Stimulated activated naive B cell treated with anti-CD40 and anti-IgM and Interleukin-4, amounts not matched to agents 10 μg/mL and 1 μg/mL and 100 μg/mL, for 72 hours (primary cell): ENCODE data around the gene CAVIN4.

Source experiments
- ATAC-seq, 2 donors: fragments of 150-1000 bp; cut with Tn5 transposase; replicated peaks; 2 replicates each; pipeline ENCODE4 v1.10.0; 2021; ENCODE audit warnings: moderate library complexity in 1 of 2
- DNase-seq: peaks from one replicate; pipeline ENCODE4 v3.0.0; 2021
- H3K27ac Mint-ChIP-seq: one replicate; pipeline ENCODE4 v1.8.0; 2022; ENCODE audit warnings: mild to moderate bottlenecking, mixed read lengths
- H3K27me3 Mint-ChIP-seq, 2 donors: one replicate each; pipeline ENCODE4 v1.8.0; 2022; ENCODE audit warnings: mixed read lengths in 2 of 2
- H3K36me3 Mint-ChIP-seq, 2 donors: one replicate each; pipeline ENCODE4 v1.8.0; 2022; ENCODE audit warnings: mixed read lengths in 2 of 2, mild to moderate bottlenecking in 1 of 2
- H3K4me1 Mint-ChIP-seq, 2 donors: one replicate each; pipeline ENCODE4 v1.8.0; 2022; ENCODE audit warnings: mixed read lengths in 2 of 2, mild to moderate bottlenecking in 1 of 2
- H3K4me3 Mint-ChIP-seq, 2 donors: one replicate each; pipeline ENCODE4 v1.8.0; 2022; ENCODE audit warnings: mild to moderate bottlenecking in 2 of 2, mixed read lengths in 2 of 2, moderate library complexity in 1 of 2
- H3K9me3 Mint-ChIP-seq, 2 donors: one replicate each; pipeline ENCODE4 v1.8.0; 2022; ENCODE audit warnings: mixed read lengths in 2 of 2, mild to moderate bottlenecking in 1 of 2

CAVIN4 gene

DNA sequence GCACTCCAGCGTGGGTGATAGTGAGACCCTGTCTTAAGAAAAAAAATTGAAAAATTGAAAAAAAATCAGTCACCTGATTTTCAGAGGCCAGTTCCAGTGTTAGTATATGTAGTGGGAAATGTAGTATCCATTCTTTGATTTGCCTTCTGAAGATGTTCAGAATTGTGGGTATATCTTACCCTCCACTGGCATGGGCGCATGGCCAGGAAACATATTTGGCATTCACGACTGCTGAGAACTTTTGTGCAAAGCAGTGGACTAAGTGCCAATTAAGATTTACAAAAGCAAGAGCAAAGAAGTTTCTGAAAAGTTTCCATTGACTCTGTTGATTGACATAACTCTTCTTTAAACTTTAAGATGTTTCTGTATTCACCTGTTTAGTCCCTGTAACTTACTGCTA, 2.4 kb downstream of the CAVIN4 start:
- no peak overlapping the region for H3K4me3 Mint-ChIP-seq
- no peaks in the 10 kb centered on the region for H3K9me3 Mint-ChIP-seq
- H3K27me3 Mint-ChIP-seq = no peaks in the 10 kb centered on the region
- ATAC-seq (no peak), DNase-seq (no peak)
- H3K4me1 Mint-ChIP-seq = no peaks in the 10 kb centered on the region
- H3K36me3 Mint-ChIP-seq = no peaks in the 10 kb centered on the region
- no peak overlapping the region for H3K27ac Mint-ChIP-seq

DNA sequence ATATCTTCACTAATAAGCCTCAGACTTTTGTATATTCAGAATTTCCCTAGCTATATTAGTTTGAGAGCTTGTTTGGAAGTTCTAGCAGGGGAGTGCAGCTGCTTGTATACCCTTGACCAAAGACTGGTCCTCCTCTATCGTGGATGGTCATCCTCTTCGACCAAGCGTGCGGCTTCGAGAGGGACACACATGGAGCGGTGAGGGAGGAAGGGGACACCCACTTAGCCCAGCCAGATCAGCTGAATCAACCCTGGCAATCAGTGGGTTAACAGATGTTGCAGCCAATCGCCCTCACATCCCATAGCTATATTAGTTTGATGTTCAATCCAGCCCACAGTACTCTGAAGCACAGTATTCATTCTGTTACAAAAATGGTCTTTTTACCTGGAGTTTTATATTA, 3.2 kb downstream of the CAVIN4 start:
- ATAC-seq (no peak), DNase-seq (no peak)
- Mint-ChIP-seq H3K4me3 (no peak overlapping the region), H3K27ac (no peak overlapping the region), H3K9me3 (no peaks in the 10 kb centered on the region), H3K36me3 (no peaks in the 10 kb centered on the region), H3K4me1 (no peaks in the 10 kb centered on the region), H3K27me3 (no peaks in the 10 kb centered on the region)

DNA sequence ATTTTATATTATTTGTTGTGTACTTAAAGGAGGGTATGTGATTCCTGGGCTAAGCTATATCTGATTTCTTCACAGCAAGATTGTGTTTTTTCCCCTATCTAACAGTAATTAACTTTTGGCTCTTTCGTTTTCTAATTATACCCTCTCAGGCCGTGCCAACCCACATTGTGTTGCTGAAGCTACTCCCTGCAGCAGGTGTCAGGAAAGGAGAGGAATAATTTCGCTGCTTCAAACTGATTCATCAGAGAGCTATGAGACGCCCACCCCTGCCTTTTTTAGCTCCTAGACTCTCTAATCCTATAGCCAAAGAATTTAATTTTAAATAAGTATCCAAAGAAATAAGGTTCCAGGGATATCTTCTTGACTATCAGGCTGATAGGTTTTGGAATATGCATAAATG, 3.8 kb downstream of the CAVIN4 start:
- DNase-seq (no peak), ATAC-seq (no peak)
- H3K27ac Mint-ChIP-seq = no peak overlapping the region
- H3K36me3 Mint-ChIP-seq = no peaks in the 10 kb centered on the region
- H3K4me1 Mint-ChIP-seq = no peaks in the 10 kb centered on the region
- no peak overlapping the region for H3K4me3 Mint-ChIP-seq
- no peaks in the 10 kb centered on the region for H3K9me3 Mint-ChIP-seq
- no peaks in the 10 kb centered on the region for H3K27me3 Mint-ChIP-seq

DNA sequence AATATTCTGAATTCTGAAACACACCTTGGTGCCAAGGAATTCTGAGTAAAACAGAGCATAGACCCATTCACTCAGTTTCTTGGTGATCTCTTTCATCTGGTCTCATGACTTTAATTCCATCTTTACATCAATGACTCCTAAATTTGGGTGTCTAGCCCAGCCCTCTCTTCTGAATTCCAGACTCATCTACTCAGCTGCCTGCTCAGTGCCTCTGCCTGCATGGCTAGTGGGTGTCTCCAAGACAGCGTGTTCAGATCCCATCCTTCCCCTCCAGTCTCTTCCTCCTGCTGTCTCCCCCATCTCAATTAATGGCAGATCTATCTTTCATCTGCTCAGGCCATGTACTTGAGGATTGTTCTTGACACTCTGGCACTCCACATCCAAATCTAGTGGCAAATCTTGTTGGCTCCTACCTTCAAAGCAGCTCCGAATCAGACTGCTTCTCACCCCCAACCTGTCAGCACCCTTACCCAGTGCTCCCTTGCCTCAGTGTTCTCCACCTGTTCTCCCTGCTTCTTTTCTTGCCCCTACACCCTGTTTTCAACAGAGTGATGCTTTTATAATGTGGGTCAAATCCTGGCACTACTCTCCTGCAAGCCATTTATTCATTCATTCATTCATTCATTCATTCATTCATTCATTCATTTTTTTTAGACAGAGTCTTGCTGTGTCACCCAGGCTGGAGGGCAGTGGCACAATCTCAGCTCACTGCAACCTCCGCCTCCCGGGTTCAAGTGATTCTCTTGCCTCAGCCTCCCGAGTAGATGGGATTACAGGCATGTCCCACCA, 5.3 kb downstream of the CAVIN4 start:
- H3K4me3 Mint-ChIP-seq = no peak overlapping the region
- no peaks in the 10 kb centered on the region for H3K27me3 Mint-ChIP-seq
- H3K36me3 Mint-ChIP-seq = no peaks in the 10 kb centered on the region
- DNase-seq (no peak), ATAC-seq (no peak)
- no peaks in the 10 kb centered on the region for H3K4me1 Mint-ChIP-seq
- no peaks in the 10 kb centered on the region for H3K9me3 Mint-ChIP-seq
- H3K27ac Mint-ChIP-seq = no peak overlapping the region

DNA sequence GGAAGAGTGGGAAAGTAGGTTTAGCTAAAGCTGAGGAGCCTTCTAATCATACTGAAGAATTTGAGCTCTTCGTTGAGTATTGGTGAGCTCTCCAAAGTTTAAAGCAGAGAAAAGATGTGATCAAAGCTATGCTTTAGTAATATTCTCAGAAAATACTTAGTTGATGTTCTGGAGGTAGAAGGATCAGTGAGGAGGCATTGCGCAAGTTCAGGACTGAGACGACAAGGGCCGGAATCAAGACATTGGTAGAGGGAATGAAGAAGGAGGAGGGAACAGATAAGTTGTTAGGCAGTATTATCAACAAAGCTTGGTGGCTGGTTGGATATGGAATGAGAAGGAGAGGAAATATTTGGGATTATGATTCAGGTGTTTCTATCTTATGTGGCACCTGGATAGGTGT, 7.1 kb downstream of the CAVIN4 start:
- H3K4me3 Mint-ChIP-seq = no peak overlapping the region
- no peaks in the 10 kb centered on the region for H3K36me3 Mint-ChIP-seq
- ATAC-seq = no peak
- no peaks in the 10 kb centered on the region for H3K4me1 Mint-ChIP-seq
- H3K9me3 Mint-ChIP-seq = no peaks in the 10 kb centered on the region
- no peak for DNase-seq
- no peak overlapping the region for H3K27ac Mint-ChIP-seq
- H3K27me3 Mint-ChIP-seq = no peaks in the 10 kb centered on the region

DNA sequence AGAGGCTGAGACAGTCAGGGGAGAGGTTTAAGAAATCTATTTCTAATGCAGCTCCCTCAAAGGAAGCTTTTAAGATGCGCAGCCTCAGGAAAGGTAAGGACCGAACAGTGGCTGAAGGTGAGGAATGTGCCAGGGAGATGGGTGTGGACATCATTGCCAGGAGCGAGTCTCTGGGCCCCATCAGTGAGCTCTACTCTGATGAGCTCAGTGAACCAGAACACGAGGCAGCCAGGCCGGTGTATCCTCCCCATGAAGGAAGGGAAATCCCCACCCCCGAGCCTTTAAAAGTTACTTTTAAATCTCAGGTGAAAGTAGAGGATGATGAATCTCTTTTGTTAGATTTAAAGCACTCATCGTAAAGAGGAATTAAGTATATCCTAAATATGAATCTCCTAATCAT, 8.2 kb downstream of the CAVIN4 start:
- no peak for DNase-seq
- no peak for ATAC-seq
- Mint-ChIP-seq H3K27me3 (no peaks in the 10 kb centered on the region), H3K4me3 (no peak overlapping the region), H3K9me3 (no peaks in the 10 kb centered on the region), H3K4me1 (no peaks in the 10 kb centered on the region), H3K36me3 (no peaks in the 10 kb centered on the region), H3K27ac (no peak overlapping the region)

DNA sequence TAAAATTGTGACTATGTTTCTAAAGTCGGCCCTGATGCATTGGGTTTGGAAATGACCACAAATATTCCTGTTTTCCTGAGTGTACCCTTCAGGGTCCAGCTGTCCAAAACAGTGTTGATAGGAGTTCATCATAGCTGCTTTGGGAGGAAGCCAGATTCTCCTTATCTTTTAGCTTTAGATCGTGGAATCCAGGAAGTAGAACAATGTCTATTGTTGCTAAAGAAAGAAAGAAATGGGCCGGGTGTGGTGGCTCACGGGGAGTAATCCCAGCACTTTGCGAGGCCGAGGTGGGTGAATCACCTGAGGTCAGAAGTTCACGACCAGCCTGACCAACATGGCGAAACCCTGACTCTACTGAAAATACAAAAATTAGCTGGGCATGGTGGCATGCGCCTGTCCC, 9.5 kb downstream of the CAVIN4 start:
- Mint-ChIP-seq H3K27me3 (no peaks in the 10 kb centered on the region), H3K4me3 (no peak overlapping the region), H3K4me1 (no peaks in the 10 kb centered on the region), H3K9me3 (no peaks in the 10 kb centered on the region), H3K36me3 (no peaks in the 10 kb centered on the region), H3K27ac (no peak overlapping the region)
- ATAC-seq (no peak), DNase-seq (no peak)

DNA sequence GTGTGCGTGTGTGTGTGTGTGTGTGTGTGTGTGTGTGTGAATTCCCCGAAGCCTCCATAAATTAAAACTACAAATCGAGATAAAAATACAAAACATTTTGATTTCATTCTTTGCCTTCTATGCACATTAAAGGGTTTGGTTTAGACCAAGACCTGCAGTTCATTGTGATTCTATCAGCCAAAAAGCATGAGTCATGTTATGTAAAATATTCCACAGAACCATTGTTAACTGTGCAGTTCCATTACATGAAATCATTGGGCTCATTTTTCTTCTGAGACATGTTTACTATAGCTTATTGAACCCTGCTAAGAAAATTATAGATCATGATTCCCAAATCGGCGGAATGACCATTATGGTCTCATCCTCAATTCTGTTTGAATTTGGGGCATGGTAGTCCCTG, 11.7 kb downstream of the CAVIN4 start:
- no peak overlapping the region for H3K4me3 Mint-ChIP-seq
- H3K36me3 Mint-ChIP-seq = no peaks in the 10 kb centered on the region
- ATAC-seq (no peak), DNase-seq (no peak)
- H3K9me3 Mint-ChIP-seq = no peaks in the 10 kb centered on the region
- no peaks in the 10 kb centered on the region for H3K27me3 Mint-ChIP-seq
- H3K4me1 Mint-ChIP-seq = no peaks in the 10 kb centered on the region
- no peak overlapping the region for H3K27ac Mint-ChIP-seq

DNA sequence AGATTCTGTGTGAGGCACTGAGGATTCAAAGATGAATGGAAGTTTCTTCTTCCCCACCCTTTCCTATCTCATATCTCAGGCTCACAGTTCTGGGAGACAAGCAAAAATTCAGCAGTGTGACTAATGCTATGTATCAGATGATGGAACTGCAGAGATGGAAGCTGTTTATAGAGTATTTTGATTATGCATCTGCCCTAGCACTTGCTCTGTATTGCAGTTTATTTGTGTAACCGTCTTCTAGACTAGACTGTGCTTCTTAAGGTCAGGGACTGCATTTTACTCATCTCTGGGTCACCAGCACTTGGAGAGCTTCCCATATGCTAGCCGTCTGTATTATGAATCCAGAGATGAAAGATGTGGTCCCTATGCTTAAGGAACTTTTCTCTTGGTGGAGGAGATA, 12.6 kb downstream of the CAVIN4 start:
- no peak overlapping the region for H3K27ac Mint-ChIP-seq
- no peaks in the 10 kb centered on the region for H3K36me3 Mint-ChIP-seq
- no peaks in the 10 kb centered on the region for H3K27me3 Mint-ChIP-seq
- H3K4me1 Mint-ChIP-seq = peaks cover 2 to 5% of the 10 kb centered on the region in 2 donors
- ATAC-seq = no peak
- no peak overlapping the region for H3K4me3 Mint-ChIP-seq
- no peaks in the 10 kb centered on the region for H3K9me3 Mint-ChIP-seq
- DNase-seq = no peak

DNA sequence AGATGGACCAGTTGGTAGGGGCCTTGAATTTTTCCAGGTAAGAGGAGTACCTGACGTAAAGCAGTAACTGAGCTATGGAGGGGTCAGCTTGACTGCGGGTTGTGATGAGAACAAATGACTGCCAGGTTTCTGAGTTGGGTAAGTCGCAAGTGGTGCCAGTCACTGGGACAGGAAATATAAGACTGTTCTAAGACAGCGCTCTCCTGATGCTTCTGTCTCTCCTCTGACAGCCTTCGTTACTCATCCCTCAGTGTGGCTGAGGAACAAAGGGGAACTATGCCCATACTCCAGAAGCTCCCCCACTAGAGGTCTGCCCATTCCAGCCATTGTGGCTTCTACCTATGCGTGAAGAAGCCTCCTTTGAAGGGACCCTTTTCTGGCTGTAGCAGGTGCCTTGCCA, 13.3 kb downstream of the CAVIN4 start:
- no peak overlapping the region for H3K4me3 Mint-ChIP-seq
- H3K27me3 Mint-ChIP-seq = no peaks in the 10 kb centered on the region
- no peaks in the 10 kb centered on the region for H3K9me3 Mint-ChIP-seq

DNA sequence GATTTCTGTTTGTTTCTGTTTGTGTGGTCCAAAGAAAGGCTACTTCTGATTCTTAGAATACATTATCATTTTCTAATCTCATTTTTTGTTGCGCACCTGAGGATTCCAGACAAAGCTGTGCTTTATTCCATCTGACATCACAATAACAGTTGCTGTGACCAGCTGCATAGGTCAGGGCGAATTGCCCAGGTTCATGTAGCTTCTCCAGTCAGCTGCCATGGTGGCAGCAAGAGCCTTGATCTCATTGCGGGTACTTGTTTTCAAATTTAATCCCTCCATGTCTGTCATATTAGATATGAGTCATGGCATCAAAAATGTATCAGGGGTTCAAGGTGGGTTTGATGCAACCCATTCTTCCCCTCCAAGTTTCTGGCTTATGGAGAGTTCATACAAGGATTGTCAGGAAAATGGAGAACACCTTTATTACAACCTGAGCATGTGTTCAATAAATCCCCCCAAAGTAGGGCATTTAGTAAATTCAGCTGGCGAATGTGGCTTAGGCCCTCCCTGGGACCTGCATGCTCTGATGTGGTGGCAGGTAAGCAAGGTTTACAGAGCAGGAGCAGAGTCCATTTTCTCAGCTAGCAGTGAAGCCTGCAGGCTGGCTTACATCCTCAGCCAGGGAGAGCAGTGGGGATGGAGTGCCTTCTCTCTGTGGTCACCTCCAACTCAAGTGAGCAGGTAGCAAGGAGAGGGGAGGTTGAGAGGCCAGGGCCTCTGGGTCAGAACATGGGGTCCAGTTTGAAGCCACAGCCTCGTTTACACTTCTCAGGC, 13.9 kb downstream of the CAVIN4 start:
- Mint-ChIP-seq H3K27me3 (no peaks in the 10 kb centered on the region), H3K36me3 (no peaks in the 10 kb centered on the region), H3K9me3 (no peaks in the 10 kb centered on the region), H3K4me1 (peaks cover 5 to 10% of the 10 kb centered on the region in 2 donors), H3K4me3 (no peak overlapping the region), H3K27ac (no peak overlapping the region)
- ATAC-seq (no peak), DNase-seq (no peak)

More for the DNA sequence above, 13.3 kb downstream of the CAVIN4 start:
- ATAC-seq (no peak), DNase-seq (no peak)
- H3K4me1 Mint-ChIP-seq = peaks cover 5 to 10% of the 10 kb centered on the region in 2 donors
- no peak overlapping the region for H3K27ac Mint-ChIP-seq
- no peaks in the 10 kb centered on the region for H3K36me3 Mint-ChIP-seq

DNA sequence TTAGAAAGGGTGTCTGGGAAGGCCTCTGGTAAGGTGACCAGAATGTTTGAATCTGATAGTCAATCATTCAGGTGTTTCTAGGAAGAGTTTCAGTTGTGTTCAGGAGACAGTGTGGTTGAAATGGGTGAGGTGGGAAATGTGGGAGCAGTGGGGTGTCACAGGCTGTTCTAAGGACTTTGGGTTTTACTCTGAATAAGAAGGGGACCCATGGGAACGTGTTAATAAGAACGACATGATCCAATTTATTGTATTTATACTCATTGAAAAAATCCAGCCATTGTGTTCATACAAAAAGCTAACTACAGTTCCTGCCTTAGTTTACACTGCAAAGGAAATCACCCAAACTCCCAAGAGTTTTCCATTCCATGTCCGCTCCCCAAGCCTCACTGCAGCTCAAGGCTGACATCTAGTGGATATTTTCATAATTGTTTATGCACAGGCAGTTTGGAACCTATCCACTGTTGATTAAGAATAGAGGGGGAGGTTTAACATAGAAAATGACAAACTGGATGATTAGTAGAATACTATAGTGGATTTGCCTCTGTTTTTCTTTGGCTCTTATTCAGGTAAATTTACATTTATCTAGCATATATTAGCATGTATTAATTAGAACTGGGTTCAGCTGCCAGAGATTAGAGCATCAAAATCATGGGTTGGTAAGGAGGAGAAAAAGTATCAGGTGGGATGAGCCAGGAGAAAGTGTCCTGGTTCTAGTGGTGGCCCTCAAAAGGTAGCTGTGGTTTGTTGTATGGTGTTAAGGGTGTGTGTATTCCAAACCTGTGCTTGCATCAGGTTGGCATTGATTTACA, 17.7 kb downstream of the CAVIN4 start:
- no peaks in the 10 kb centered on the region for H3K36me3 Mint-ChIP-seq
- H3K4me3 Mint-ChIP-seq = no peak overlapping the region
- peak; percentile 35 to 48 for ATAC-seq
- no peak for DNase-seq
- H3K27me3 Mint-ChIP-seq = peaks cover 6% of the 10 kb centered on the region in 2 donors
- H3K9me3 Mint-ChIP-seq = no peaks in the 10 kb centered on the region
- peaks cover 16 to 28% of the 10 kb centered on the region in 2 donors for H3K4me1 Mint-ChIP-seq
- H3K27ac Mint-ChIP-seq = no peak overlapping the region

DNA sequence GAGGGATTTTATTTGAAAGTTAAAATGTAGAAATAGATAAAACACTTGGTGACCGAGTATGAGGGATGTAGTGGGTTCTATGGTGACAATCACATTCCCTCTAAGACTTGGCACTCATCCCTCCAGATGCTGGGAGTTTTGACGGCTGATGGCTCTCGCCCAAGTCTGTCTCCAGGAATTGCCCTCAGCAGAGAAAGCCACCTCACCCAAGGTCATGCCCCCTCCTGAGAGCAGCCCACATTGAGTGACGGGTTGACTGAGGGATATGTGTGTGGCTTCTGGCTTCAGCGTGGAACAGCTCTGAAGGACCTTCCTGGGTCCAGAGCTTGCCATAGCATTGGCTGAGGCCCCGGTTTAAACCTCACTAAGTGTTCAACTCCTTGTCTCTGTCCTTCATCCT, 19.4 kb downstream of the CAVIN4 start:
- no peak for ATAC-seq
- H3K36me3 Mint-ChIP-seq = no peaks in the 10 kb centered on the region
- H3K4me3 Mint-ChIP-seq = no peak overlapping the region
- H3K27me3 Mint-ChIP-seq = peaks cover 6 to 9% of the 10 kb centered on the region in 2 donors
- DNase-seq = no peak
- H3K9me3 Mint-ChIP-seq = peaks cover 0 to 1% of the 10 kb centered on the region in 2 donors
- H3K4me1 Mint-ChIP-seq = peaks cover 18 to 28% of the 10 kb centered on the region in 2 donors
- no peak overlapping the region for H3K27ac Mint-ChIP-seq

DNA sequence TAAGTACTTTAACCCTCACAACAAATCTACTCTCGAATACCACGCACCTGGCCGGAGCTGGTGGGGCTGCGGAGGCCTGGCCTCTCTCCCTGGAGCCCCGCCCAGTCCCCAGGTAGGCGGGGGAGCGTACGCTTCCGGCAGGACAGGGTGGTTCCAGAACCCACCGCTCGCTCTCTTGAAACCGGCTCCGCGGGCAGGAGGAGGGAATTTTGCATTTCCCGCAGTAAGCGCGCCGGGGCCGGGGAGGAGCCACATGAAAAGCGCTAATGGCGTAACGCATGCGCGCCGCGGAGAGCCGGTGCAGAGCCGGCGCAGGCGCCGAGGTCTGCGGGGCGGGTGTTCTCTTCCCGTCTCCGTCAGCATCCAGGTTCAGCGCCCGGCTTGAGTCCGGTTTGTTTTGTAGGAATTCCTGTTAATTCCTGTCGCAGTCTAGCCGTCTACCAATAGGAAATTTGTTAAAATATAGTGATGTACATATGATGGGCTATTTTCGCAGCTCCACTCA, 20.8 kb downstream of the CAVIN4 start:
- peak overlapping the region; percentile 64 to 90 for H3K4me3 Mint-ChIP-seq
- DNase-seq (peak; percentile 68), ATAC-seq (peak; percentile 85 to 91)
- H3K4me1 Mint-ChIP-seq = peaks cover 18 to 28% of the 10 kb centered on the region in 2 donors
- no peaks in the 10 kb centered on the region for H3K36me3 Mint-ChIP-seq
- H3K27me3 Mint-ChIP-seq = peaks cover 10 to 13% of the 10 kb centered on the region in 2 donors
- peaks cover 0 to 1% of the 10 kb centered on the region in 2 donors for H3K9me3 Mint-ChIP-seq
- H3K27ac Mint-ChIP-seq = peak overlapping the region; percentile 43
